ENCODE measurements around the gene SPINK7.
A peak's percentile ranks its signal among the peaks of the same experiment; 100 is the strongest.
"Not testable (repeated sequence)": the region's sequence is repeated elsewhere in the genome, so short reads cannot be mapped to it uniquely, and the experiment has no call there.

Gene SPINK7

DNA sequence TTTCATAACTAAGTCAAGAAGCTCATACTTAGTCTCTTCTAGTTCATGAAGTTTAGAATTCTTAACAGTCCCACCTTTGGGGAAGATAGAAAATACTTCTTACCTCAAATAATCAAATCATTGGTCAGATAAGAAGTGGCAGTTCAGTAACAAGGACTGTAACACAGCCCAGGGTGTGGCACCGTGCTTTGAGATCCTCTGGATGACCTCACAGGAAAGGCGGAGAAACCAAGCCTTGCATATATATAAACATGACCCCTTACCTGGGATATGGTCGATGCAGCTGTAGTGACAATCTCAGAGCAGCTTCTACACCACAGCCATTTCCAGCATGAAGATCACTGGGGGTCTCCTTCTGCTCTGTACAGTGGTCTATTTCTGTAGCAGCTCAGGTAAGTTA, at the start of gene SPINK7:
Gene SPINK7 (plus strand): TSS at position 271 of the 400 bp plus-strand sequence. CDS start 61 bp downstream, at position 332.
- DNase-seq: no peak

DNA sequence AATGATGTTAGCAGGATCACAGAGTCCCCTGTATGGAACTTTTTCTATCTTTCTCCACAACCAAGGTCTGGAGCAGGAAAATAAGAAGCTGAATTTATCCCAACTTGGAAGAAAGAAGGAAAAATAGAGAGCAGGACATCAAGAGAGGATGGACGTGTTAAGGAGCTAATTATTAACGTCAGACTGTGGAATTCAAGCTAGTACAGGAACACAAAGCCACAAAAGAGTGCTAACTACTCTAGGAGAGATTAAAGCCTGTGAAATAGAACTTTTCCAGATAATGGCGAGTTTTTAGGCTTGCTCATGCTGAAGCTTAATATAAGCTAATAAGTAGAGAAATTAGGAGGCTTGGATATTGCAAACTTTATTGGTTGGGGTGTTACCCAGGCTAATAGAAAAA, 44.3 kb upstream of the SPINK7 start:
- DNase-seq: no peak

DNA sequence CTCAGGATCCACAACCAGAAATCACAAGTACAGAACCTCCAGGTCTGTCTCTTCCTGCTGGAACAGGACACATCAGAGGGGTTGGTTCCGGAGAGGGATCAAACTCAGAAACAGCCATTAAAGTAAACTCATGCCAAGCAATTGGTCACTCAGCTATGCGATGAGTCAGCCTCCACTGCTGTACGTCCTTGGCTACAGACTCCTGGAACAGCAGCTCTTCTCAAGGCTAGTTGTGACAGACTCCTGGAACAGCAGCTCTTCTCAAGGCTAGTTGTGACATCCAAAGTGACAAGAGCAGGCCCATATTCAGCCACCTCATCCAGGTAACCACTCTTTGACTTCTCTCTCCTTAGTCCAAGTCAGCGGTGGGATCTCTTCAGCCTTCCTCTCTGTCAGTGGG, 43.7 kb upstream of the SPINK7 start, which contains the start of gene SPINK13:
Gene SPINK13 (plus strand): TSS at position 229 of the 400 bp plus-strand sequence. CDS start 1,279 bp downstream, outside the sequence.
- no peak for DNase-seq

DNA sequence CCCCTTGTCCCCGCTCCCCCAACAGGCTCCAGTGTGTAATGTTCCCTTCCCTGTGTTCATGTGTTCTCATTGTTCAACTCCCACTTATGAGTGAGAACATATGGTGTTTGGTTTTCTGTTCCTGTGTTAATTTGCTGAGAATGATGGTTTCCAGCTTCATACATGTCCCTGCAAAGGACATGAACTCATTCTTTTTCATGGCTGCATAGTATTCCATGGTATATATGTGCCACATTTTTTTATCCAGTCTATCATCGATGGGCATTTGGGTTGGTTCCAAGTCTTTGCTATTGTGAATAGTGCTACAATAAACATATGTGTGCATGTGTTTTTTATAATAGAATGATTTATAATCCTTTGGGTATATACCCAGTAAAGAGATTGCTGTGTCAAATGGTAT, 37.1 kb upstream of the SPINK7 start:
- DNase-seq: not testable (repeated sequence)

DNA sequence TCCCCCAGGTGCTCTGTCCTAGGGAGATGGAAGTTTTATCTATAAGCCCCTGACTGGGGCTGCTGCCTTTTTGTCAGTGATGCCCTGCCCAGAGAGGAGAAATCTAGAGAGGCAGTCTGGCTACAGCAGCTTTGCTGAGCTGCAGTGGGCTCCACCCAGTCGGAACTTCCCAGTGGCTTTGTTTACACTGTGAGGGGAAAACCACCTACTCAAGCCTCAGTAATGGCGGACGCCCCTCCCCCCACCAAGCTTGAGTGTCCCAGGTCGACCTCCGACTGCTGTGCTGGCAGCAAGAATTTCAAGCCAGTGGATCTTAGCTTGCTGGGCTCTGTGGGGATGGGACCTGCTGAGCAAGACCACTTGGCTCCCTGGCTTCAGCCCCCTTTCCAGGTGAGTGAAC, 31.3 kb upstream of the SPINK7 start:
- DNase-seq: not testable (repeated sequence)

DNA sequence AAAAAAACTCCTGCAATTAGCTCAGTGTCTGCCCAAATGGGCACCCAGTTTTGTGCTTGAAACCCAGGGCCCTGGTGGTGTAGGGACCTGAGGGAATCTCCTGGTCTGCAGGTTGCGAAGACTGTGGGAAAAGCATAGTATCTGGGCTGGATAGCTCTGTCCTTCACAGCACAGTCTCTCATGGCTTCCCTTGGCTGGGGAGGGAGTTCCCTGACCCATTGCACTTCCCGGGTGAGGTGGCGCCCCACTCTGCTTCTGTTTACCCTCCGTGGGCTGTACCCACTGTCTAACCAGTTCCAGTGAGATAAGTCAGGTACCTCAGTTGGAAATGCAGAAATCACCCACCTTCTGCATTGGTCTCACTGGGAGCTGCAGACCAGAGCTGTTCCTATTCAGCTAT, 30.9 kb upstream of the SPINK7 start:
- not testable (repeated sequence) for DNase-seq

DNA sequence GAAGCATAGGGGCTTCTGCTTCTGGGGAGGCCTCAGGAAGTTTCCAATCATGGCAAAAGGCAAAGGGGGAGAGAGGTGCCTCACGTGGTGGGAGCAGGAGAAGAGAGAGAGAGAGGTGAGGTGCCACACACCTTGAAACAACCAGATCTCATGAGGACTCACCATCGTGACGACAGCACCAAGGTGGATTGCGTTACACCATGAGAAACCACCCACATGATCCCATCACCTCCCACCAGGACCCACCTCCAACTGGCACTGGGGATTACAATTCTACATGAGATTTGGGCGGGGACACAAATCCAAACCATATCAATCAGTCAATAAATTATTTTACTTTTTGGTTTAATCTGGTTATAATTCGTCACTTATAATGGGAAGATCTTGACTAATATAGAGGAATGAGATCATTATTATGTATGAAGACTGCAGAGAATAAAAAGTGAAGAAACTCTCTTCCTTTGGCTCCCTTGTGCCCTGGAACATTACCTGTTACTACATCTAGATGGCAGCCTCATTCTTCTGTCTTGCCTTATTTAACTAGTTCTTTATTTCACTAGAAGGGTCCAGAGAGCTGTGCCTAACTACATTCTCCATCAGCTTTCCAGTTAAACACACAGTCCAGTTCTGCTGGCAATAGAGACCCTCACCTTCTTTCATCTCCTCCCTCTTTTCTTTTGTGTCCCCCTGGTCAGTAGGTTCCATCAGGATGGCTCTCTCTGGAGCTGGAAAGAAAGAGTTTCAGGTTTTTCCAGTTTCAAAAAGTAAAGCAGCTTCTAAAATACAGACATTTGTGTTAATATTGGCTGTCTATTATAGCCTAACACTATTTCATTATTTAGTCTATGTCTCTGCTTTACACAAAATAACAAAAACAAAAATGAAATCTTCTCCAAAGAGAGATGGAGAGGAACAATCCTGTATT, 21.7 kb upstream of the SPINK7 start:
- peak; percentile 50 to 64 for DNase-seq

DNA sequence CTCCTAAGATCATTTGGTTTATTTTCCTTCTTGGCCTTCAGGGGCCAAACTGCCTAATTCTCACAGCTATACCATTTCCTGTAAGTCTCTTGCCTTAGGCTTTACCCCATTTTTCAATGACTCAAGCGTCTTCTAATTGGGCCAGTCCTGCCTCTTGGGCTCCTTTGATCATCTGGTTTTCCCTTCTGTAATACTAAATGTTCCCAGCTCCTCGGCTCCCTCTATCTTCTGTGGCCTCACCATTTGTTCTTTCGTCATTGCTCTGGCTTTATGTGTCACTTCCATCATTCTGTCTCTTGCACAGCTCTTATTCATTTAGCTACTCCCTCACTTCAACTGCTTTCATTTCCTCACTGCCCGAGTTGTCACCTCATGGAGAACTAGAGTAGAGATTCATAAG, 14.5 kb upstream of the SPINK7 start:
- no peak for DNase-seq

DNA sequence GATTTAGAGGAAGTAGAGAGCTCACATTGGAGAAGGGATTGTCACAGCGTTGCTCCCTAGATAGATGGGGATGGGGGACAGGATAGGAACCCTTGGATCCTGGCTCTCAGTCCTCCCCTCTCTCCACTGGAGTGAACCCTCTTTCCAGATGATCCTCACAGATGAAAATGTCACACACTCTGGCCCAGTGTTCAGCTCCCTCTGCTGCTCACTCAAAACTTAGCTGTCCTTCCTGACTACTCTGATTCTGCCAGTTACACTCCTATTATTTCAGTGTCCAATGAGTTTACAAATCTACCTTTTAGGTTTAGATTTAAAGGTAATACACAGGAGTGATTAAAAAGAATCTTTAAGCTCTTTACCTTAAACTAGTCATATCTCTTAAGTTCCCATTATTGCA, 5.8 kb upstream of the SPINK7 start:
- DNase-seq: no peak

DNA sequence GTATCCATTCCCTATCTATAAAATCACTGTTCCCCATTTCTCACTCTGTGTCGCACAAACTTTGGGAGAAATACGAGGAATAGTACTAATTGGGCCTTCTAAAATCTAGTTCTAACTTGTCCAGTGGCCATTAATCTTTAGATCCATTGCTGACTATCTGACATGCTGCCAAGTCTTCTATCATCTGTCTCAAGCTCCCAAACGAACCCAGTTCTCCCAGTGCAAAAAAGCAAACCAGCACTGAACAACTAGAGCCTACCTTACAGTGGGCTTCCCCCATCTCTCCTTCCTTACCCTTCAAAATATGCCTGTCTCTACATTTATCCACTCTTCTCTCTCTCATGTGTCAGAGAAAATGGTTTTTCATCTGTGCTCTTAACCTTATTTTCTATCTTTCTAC, 3.2 kb upstream of the SPINK7 start:
- no peak for DNase-seq

DNA sequence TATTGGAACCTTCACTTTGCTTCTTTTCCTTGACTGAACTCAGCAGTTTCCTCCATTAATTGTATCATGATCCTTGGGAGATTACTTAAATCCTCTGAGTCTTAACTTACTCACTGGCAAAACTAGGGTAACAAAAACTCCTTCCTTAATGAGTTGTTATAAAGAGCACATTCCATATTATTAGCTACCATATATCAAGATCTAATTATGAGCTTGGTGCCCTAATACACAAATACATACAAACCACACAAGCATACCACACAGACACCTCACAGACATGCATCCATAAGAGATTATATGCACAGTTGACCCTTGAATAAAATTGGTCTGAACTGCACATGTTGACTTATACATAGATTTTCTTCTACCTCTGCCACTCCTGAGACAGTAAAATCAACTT, 2.5 kb upstream of the SPINK7 start:
- DNase-seq: no peak

DNA sequence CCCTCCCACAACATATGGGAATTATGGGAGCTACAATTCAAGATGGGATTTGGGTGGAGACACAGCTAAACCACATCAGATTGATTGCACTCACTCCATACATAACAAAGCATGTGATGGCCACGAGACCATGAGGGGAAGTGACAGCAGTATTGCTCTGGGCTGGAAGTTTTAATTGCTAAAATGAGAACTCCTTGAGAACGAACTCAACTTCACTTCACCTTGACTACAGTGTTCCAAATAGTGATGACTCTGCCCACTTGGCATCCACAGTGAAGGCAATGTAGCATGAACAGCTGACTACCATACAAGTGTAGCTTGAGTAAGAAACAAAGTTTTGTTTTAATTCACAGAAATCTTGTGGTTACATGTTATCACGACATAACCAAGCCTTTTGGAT, 739 bp upstream of the SPINK7 start:
- no peak for DNase-seq

DNA sequence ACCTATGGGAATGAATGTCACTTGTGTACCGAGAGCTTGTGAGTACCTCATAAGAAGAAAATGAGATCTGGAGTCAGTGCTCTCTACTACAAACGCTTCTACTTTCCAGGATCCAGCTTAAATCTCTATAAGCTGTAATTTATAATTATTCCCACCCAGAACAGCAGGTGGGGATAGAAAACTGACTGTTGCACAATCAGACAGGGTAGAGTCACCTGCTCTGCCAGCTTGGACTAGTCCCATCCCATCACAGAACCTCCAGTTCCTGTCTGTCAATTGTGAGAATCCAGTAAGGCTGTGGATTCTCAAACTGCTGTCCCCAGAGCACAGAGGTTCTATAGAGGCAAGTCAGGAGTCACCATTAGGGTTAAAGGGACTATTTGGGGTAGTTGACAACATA, 2.0 kb downstream of the SPINK7 start:
- no peak for DNase-seq

DNA sequence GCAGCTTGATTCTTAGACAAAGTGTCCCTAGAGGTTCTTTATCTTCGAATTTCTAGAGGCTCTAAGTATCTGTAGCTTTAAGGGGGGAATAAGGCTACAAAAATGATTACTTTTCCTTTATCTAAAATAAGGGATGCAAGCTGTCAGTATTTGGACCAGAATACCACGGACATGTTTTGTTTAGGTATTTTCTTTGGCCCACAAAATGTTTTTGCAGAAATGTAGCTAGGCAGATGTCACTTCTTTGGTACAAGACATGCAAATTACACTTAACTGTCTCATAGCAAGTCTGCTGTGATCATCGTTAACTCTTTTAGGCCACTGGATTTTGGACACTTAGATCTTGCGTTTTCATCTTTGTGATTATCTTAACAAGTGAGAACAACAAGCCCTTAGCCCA, 2.5 kb downstream of the SPINK7 start:
- DNase-seq: no peak

DNA sequence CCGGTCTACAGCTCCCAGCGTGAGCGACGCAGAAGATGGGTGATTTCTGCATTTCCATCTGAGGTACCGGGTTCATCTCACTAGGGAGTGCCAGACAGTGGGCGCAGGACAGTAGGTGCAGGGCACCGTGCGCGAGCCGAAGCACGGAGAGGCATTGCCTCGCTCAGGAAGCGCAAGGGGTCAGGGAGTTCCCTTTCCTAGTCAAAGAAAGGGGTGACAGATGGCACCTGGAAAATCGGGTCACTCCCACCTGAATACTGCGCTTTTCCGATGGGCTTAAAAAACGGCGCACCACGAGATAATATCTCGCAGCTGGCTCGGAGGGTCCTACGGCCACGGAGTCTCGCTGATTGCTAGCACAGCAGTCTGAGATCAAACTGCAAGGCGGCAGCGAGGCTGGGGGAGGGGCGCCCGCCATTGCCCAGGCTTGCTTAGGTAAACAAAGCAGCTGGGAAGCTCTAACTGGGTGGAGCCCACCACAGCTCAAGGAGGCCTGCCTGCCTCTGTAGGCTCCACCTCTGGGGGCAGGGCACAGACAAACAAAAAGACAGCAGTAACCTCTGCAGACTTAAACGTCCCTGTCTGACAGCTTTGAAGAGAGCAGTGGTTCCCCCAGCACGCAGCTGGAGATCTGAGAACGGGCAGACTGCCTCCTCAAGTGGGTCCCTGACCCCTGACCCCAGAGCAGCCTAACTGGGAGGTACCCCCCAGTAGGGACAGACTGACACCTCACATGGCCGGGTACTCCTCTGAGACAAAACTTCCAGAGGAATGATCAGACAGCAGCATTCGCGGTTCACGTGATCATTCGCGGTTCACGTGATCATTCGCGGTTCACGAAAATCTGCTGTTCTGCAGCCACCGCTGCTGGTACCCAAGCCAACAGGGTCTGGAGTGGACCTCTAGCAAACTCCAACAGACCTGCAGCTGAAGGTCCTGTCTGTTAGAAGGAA, 8.1 kb downstream of the SPINK7 start:
- DNase-seq: not testable (repeated sequence)

DNA sequence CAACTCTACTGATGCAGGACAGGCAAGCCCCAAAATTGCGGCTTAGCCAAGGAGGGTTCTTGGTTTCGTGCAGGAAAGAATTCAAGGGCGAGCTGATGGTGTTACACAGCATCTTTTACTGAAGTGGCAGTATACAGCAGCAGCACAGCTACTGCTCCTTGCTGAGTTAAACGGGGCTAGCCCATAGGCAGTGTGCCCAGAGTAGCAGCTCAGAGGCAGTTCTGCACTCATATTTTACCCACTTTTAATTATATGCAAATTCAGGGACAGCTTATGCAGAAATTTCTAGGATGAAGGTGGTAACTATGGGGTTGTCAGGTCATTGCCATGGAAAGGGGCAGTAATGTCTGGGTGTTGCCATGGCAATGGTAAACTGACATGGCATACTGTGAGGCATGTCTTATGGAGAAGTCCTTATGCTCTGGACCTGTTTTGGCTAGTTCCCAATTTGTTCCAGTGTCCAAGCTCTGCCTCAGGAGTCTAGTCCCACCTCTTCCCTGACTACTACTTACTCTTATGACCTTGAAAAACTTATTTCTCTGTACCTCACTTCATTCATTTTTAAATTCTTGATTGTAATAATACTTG, 21.1 kb downstream of the SPINK7 start:
- no peak for DNase-seq

DNA sequence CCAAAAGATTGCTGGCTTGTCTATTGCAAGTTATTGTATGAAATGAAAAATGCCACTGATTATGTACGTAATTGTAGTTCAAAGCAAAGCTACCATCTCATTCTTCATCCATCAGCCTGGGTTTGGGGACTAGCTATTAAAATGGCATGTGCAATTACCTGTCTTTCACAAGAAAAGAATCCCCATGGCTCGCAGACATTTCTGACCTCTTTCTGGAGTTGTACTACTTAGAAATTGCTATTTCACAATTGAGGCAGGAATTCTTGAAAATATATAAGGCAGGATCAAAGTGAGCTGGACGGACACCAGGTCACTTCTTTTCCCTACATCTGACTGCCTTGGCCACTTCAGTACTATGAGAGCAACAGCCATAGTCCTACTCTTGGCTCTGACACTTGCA, 23.0 kb downstream of the SPINK7 start, which contains the start of gene SPINK9:
Gene SPINK9 (plus strand): TSS at position 301 of the 400 bp plus-strand sequence. CDS start 55 bp downstream, at position 356.
- no peak for DNase-seq

DNA sequence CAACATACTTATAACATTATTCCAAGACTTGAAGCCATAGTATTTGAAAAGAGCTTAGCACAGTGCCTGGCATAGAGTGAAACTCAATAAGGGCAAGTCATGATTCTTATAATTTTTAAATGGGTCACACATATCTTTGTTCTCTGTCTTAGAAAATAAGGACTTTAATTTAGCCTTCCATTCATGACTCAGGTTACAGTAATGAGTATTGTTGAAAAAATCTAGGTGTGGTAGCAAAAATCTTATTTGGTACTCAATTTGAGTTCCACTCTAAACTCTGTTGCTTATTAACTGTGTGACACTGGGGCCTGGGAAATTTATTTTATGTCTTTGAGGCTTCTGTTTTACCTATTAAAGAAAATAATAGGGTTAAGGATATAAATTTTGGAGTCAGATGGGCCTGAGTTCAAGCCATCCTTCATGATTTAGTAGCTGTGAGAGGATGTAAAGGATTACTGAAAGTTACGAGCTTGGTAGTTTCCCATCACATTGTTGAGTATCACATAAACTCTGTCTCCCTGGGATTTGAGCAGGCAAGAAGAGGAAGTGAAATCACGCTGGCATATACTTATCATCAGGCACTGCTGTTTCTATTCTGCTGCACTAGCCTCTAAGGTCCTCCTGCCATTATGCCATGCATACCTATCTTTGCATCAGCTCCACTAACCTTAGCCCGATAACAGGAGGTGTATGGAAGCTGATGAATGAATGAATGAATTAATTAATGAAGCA, 24.6 kb downstream of the SPINK7 start:
- no peak for DNase-seq

DNA sequence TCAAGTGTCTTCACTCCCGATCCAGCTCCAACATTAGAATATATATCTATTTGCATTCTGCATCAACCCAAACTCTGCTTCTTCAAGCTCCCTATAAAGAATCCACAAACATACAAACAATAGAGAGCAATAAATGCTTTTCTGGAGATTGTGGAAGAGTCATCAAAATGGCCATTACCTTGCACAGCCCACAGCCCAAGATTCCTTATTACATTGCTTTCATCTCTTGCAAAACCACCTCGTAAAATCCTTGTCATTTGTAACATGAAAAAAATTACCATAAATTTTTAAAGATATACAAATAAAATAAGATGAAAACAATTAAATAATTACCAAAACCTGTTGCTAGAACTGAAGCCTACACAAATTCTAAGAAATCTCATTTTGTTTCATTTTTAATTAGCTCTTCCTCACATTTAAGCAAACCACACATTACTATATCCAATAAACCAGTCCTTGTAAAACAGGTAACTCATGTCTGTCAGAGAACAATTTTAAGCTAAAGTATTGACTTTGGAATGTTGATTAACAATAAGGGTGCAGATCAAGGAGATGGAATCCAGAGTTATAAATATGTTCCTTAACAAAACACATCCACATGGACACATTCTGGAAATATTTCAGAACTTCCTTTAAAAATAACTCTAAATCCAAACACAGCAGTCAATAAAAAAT, 30.3 kb downstream of the SPINK7 start:
- DNase-seq: no peak

DNA sequence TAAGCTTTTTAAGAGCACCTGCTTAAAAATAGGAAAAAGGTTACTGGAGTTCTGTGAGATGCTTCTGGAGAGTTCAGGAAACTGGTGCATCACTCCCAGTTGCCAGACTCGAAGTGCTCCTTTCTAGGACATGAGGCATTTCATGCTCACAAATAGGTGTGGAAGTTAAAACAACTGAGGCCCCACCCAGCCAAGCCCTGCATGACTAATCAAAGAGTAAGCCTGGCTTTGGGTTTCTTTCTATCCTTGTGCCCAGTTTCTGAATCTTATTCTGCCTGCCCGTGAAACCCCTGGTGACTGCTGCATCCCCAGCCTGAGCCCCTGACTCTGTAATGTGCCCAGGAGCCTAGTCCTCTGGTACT, 30.8 kb downstream of the SPINK7 start:
- DNase-seq: no peak

DNA sequence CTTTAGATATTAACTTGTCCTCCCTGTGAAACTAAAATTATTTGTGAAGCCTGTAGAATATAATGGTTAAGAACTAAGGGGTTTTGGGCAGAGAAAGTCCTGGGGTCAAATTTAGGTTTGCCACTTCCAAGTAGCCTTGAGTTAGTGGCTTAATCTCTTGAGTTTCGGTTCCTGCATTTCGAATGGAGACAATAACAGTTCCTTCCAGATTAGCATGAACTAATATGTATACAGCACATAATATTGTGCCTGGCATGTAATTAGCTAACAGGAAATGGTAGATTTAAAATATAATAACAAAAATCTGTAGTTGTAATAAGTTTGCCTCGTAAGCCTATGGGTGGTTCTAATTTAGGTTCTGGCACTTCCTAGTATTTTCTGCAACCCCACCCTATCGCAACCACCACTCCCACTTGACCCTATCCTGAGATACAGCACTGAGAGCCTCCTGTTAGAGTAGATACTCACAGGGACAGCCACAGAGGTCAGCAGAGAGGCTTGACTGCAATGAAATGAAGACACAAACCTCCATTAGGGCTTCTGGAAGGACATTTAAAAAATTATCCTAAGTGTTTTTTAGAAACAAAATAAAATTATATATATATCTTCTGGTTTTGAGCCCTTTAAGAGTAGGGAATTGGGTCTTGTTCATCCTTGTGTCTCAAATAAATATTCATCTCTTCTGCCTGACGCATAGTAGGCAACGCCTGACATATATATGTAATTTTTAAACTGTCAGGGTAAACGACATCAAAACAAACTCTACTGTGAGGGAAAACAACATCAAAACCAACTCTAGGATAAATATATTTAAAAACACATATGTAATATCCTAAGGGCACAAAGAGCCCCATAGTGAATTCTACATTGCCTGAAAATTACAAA, 31.6 kb downstream of the SPINK7 start:
- DNase-seq: no peak

All from Kasumi-1 (cell line).